K562 (cell line): Measurements from ENCODE around the gene UBE2J2. TPM values are rescaled to one million over a fixed set of nuclear protein-coding genes. Genes with fewer than 3 reads are reported as not detected.
A peak's percentile ranks its signal among the peaks of the same experiment; 100 is the strongest.

Source experiments
- C11orf30 ChIP-seq: fragments of 450-650 bp; IDR thresholded peaks from 2 replicates; pipeline ENCODE4 v1.6.1; 2016; ENCODE audit warnings: low read depth, mild to moderate bottlenecking
- FOXJ3 ChIP-seq: sonication (generic); formaldehyde crosslinking; IDR thresholded peaks from 2 replicates; pipeline ENCODE4 v1.4.0; 2020; ENCODE audit warnings: mild to moderate bottlenecking, missing genetic modification reagents
- HIVEP1 ChIP-seq: fragments of 250-450 bp; sonication (Bioruptor Pico); IDR thresholded peaks from 2 replicates; pipeline ENCODE4 v1.4.0; 2020; ENCODE audit warnings: mild to moderate bottlenecking
- HSF4 ChIP-seq: fragments of 250-450 bp; sonication (Bioruptor Pico); IDR thresholded peaks from 2 replicates; pipeline ENCODE4 v2.1.2; 2022; ENCODE audit warnings: mild to moderate bottlenecking, moderate library complexity, borderline replicate concordance
- NCOR1 ChIP-seq: fragments of 450-650 bp; IDR thresholded peaks from 2 replicates; pipeline ENCODE4 v1.6.1; 2016; ENCODE audit warnings: mild to moderate bottlenecking, moderate library complexity
- NEUROD1 ChIP-seq: fragments of 150-350 bp; IDR thresholded peaks from 2 replicates; pipeline ENCODE4 v1.6.1; 2014; ENCODE audit warnings: borderline replicate concordance, low read length, low read depth; ENCODE audit not compliant: partially characterized antibody
- NFE2 ChIP-seq: IDR thresholded peaks from 2 replicates; pipeline ENCODE4 v1.6.1; 2014; ENCODE audit warnings: antibody characterized with exemption, low read depth
- PRDM10 ChIP-seq: fragments of 450-650 bp; IDR thresholded peaks from 2 replicates; pipeline ENCODE4 v1.6.1; 2018; ENCODE audit not compliant: partially characterized antibody
- PRPF4 ChIP-seq: fragments of 200-400 bp; formaldehyde crosslinking; IDR thresholded peaks from one replicate; pipeline ENCODE4 v1.6.1; 2017; ENCODE audit warnings: low read length, low read depth, mild to moderate bottlenecking; ENCODE audit not compliant: insufficient read depth, poor library complexity, severe bottlenecking
- RFX7 ChIP-seq: fragments of 250-450 bp; sonication (Bioruptor Pico); IDR thresholded peaks from 2 replicates; pipeline ENCODE4 v1.5.1; 2021; ENCODE audit warnings: mild to moderate bottlenecking
- YY1 ChIP-seq, 3 experiments: IDR thresholded peaks; 2 replicates each; pipeline ENCODE4 v1.6.1; 2011; ENCODE audit warnings: low read length in 2 of 3, mild to moderate bottlenecking in 2 of 3, moderate library complexity in 2 of 3, borderline replicate concordance in 1 of 3, control low read depth in 1 of 3, low read depth in 1 of 3; ENCODE audit not compliant: insufficient read depth in 3 of 3, insufficient replicate concordance in 2 of 3, control insufficient read depth in 1 of 3, insufficient read length in 1 of 3; ENCODE audit errors: extremely low read depth in 1 of 3
- ZNF184 ChIP-seq: sonication (generic); formaldehyde crosslinking; IDR thresholded peaks from 2 replicates; pipeline ENCODE4 v1.5.0; 2020; ENCODE audit warnings: missing genetic modification reagents
- polyA plus RNA-seq, 8 experiments: library from polyadenylated mRNA; depleted of rRNA in 4 of 8; stranded (reverse) in 5 of 8; unstranded in 3 of 8; fragments of >200 nt; fragmentation: Nextera tagmentation in 2 of 8; fragmentation: Illumina TruSeq in 1 of 8; extraction: Ambion mirVana in 2 of 8; extraction: Trizol in 1 of 8; gene quantifications; 2 replicates each; pipeline versions ENCODE4 v1.2.1 to v1.2.3, GENCODE V29; 2011 to 2014; ENCODE audit warnings: inconsistent platforms in 1 of 8, missing spikeins in 1 of 8
- total RNA-seq, 7 experiments: library from RNA; depleted of rRNA in 6 of 7; stranded (reverse); fragments of >200 nt in 6 of 7; fragmentation: Illumina TruSeq in 2 of 7; extraction: Trizol in 2 of 7; gene quantifications; 2 replicates each; pipeline versions ENCODE4 v1.2.1 to v1.2.3, GENCODE V29; 2011 to 2021; ENCODE audit warnings: low replicate concordance in 1 of 7
- TF ChIP-seq, protein P1 (sequence below): sonication (generic); formaldehyde crosslinking; IDR thresholded peaks from 2 replicates; pipeline ENCODE4 v1.8.1; 2022; ENCODE audit warnings: missing genetic modification reagents
- TF ChIP-seq, protein P2 (sequence below), 3 experiments: IDR thresholded peaks in 2 of 3; conservative IDR thresholded peaks in 1 of 3; 2 replicates each; pipeline ENCODE4 v1.5.1; 2011 to 2012; ENCODE audit warnings: low read length in 3 of 3, mild to moderate bottlenecking in 3 of 3, control low read depth in 2 of 3, improper control_type of control experiment in 1 of 3, inconsistent platforms in 1 of 3, low read depth in 1 of 3, mixed read lengths in 1 of 3, moderate library complexity in 1 of 3; ENCODE audit not compliant: insufficient read depth in 2 of 3
- TF ChIP-seq, protein P3 (sequence below): fragments of 450-650 bp; IDR thresholded peaks from 2 replicates; pipeline ENCODE4 v1.7.1; 2018; ENCODE audit warnings: mild to moderate bottlenecking, low read depth; ENCODE audit not compliant: partially characterized antibody

UBE2J2 gene
- total and polyA plus RNA-seq, 9 of the 15 experiments (the other 6 are each of a cell fraction or from before 2014, with no cell fraction given): 0.93 to 112 (median 75.5) TPM

DNA sequence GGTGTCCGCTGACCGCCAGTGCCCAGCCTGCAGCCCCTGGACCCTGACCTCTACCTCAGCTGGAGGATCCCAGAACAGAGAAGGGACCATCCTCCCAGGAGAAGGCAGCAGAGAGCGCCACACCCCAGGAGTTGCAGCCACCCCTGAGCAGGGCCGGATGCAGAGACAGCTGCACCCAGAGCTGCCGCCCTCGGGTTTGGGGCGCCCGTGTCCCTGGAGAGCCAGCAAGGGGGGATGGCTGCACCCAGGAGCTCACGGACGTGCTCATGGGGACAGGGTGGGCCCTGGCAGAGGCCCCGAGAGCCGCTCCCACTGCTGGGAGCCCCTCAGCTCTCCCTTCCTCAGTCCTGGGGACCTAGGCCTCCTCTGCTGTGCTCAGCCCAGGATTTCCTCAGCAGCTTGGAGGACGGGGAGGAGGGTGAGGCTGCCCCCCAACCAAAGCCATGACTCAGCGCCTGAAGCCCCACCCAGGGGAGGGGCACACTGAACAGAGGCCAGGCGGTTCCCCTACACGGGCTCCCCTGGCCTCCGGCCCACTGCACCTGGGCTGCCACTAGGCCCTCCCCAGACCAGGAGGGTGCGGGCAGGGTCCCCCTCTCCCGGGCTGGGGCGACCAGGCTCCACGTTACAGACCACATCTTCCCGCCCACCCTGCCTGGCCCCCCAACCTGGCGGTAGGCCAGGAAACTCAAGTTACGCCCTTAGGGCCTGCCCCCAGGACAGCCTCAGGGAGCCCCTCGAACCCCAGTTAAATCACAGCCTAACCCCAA, 31.8 kb upstream of the UBE2J2 start (continued):
- no peak for TF ChIP-seq HSF4 (CRISPR knock-in tag)
- no peak for TF ChIP-seq ZNF184 (CRISPR knock-in tag)
- no peak for TF ChIP-seq PRPF4
- peak; percentile 97 for TF ChIP-seq NFE2
- TF ChIP-seq C11orf30: peak; percentile 95
- no peak for TF ChIP-seq YY1 (IDR thresholded peaks at IDR 0.05; ENCODE audit: borderline replicate concordance in 1 of 3, control insufficient read depth in 1 of 3, extremely low read depth in 1 of 3, insufficient read depth in 3 of 3, insufficient read length in 1 of 3, insufficient replicate concordance in 2 of 3, low read depth in 1 of 3, low read length in 2 of 3)
- TF ChIP-seq RFX7 (CRISPR knock-in tag): no peak
- TF ChIP-seq NCOR1: no peak
- peak; percentile 24 for TF ChIP-seq NEUROD1
- TF ChIP-seq FOXJ3: no peak
- TF ChIP-seq, protein P1, sequence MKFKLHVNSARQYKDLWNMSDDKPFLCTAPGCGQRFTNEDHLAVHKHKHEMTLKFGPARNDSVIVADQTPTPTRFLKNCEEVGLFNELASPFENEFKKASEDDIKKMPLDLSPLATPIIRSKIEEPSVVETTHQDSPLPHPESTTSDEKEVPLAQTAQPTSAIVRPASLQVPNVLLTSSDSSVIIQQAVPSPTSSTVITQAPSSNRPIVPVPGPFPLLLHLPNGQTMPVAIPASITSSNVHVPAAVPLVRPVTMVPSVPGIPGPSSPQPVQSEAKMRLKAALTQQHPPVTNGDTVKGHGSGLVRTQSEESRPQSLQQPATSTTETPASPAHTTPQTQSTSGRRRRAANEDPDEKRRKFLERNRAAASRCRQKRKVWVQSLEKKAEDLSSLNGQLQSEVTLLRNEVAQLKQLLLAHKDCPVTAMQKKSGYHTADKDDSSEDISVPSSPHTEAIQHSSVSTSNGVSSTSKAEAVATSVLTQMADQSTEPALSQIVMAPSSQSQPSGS (CRISPR knock-in tag): no peak
- no peak for TF ChIP-seq PRDM10
- TF ChIP-seq, protein P2, sequence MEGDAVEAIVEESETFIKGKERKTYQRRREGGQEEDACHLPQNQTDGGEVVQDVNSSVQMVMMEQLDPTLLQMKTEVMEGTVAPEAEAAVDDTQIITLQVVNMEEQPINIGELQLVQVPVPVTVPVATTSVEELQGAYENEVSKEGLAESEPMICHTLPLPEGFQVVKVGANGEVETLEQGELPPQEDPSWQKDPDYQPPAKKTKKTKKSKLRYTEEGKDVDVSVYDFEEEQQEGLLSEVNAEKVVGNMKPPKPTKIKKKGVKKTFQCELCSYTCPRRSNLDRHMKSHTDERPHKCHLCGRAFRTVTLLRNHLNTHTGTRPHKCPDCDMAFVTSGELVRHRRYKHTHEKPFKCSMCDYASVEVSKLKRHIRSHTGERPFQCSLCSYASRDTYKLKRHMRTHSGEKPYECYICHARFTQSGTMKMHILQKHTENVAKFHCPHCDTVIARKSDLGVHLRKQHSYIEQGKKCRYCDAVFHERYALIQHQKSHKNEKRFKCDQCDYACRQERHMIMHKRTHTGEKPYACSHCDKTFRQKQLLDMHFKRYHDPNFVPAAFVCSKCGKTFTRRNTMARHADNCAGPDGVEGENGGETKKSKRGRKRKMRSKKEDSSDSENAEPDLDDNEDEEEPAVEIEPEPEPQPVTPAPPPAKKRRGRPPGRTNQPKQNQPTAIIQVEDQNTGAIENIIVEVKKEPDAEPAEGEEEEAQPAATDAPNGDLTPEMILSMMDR (IDR thresholded peaks at IDR 0.05 in 2 of 3, conservative IDR thresholded peaks at IDR 0.05 in 1 of 3; ENCODE audit: insufficient read depth in 2 of 3, low read depth in 1 of 3, low read length in 3 of 3): peak in 2 of 3 experiments; percentile 40 to 48; a peak in 4 of 6 replicates
- TF ChIP-seq, protein P3, sequence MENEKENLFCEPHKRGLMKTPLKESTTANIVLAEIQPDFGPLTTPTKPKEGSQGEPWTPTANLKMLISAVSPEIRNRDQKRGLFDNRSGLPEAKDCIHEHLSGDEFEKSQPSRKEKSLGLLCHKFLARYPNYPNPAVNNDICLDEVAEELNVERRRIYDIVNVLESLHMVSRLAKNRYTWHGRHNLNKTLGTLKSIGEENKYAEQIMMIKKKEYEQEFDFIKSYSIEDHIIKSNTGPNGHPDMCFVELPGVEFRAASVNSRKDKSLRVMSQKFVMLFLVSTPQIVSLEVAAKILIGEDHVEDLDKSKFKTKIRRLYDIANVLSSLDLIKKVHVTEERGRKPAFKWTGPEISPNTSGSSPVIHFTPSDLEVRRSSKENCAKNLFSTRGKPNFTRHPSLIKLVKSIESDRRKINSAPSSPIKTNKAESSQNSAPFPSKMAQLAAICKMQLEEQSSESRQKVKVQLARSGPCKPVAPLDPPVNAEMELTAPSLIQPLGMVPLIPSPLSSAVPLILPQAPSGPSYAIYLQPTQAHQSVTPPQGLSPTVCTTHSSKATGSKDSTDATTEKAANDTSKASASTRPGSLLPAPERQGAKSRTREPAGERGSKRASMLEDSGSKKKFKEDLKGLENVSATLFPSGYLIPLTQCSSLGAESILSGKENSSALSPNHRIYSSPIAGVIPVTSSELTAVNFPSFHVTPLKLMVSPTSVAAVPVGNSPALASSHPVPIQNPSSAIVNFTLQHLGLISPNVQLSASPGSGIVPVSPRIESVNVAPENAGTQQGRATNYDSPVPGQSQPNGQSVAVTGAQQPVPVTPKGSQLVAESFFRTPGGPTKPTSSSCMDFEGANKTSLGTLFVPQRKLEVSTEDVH: no peak
- TF ChIP-seq HIVEP1 (CRISPR knock-in tag): no peak
